ENCODE data around the gene EPHA3. TPM values are rescaled to one million over a fixed set of nuclear protein-coding genes. Genes with fewer than 3 reads are reported as not detected.

EPHA3 gene
- total RNA-seq, 2 donors from 2014 or later = 0.15 to 0.18 TPM

DNA sequence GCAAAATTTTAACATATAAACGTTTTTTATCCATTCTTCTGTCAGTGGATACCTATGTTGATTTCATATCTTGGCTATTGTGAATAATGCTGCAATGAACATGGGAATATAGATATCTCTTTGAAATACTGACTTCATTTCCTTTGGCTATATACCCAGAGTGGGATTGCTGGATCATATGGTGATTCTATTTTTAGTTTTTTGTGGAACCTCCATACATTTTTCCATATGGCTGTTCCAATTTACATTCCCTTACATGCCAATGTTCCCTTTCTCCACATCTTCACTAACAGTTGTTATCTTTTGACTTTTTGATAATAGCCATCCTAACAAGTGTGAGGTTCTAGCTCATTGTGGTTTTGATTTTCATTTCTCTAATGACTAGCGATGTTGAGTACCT, 344.6 kb downstream of the EPHA3 start:
- WGBS, 2 experiments (ENCODE audit: insufficient coverage in 1 of 2, insufficient read length in 1 of 2) = 93 to 100% methylated on average over 1 to 2 of the region's 2 CpGs
- no peak overlapping the region for H3K27ac Mint-ChIP-seq
- DNase-seq = no peak
- no peak overlapping the region for H3K4me3 Mint-ChIP-seq
- no peaks in the 10 kb centered on the region for H3K27me3 Mint-ChIP-seq (ENCODE audit: insufficient read depth)
- H3K4me1 Mint-ChIP-seq = no peaks in the 10 kb centered on the region
- H3K36me3 ChIP-seq (ENCODE audit: control insufficient read depth, insufficient read depth, low read length) = no peaks in the 10 kb centered on the region
- H3K27ac ChIP-seq (ENCODE audit: low read depth, low read length) = no peak overlapping the region
- no peaks in the 10 kb centered on the region for H3K4me1 ChIP-seq (ENCODE audit: control insufficient read depth, insufficient read depth, low read length)
- no peaks in the 10 kb centered on the region for H3K27me3 ChIP-seq (ENCODE audit: control insufficient read depth, insufficient read depth, low read length, poor library complexity, severe bottlenecking)
- no peaks in the 10 kb centered on the region for H3K9me3 ChIP-seq (ENCODE audit: control insufficient read depth, low read length)
- H3K36me3 Mint-ChIP-seq (ENCODE audit: low read depth) = no peaks in the 10 kb centered on the region
- H3K9ac ChIP-seq (ENCODE audit: extremely low read depth, low read length, poor library complexity, severe bottlenecking) = no peak overlapping the region
- H3K4me3 ChIP-seq (ENCODE audit: low read length) = no peak overlapping the region
- TF ChIP-seq CTCF (conservative IDR thresholded peaks at IDR 0.05) = no peak
- peaks cover 13% of the 10 kb centered on the region for H3K9me3 Mint-ChIP-seq

DNA sequence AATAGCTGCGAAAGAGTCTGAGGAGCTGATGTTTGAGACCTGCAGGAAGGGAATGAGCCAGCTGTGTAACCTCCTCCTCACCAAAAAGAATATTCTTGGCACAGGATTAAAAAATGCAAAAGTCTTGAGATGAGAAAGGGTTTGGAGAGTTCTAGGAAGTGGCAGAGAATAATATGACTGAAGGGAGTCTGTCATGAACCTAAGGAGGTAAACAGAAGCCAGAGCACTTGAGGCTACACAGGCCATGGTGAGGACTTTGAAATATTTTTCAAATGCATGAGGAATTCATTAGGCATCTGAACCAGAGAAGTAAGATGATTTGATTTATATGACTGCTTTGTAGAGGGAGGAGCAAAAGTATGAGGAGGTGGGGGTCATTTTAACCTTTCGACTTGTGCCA, 347.8 kb downstream of the EPHA3 start:
- no peaks in the 10 kb centered on the region for H3K27me3 ChIP-seq (ENCODE audit: control insufficient read depth, insufficient read depth, low read length, poor library complexity, severe bottlenecking)
- DNase-seq = no peak
- no peak overlapping the region for H3K4me3 ChIP-seq (ENCODE audit: low read length)
- Mint-ChIP-seq H3K4me3 (no peak overlapping the region), H3K27me3 (ENCODE audit: insufficient read depth) (no peaks in the 10 kb centered on the region), H3K27ac (no peak overlapping the region), H3K4me1 (no peaks in the 10 kb centered on the region), H3K9me3 (peaks cover 23% of the 10 kb centered on the region), H3K36me3 (ENCODE audit: low read depth) (no peaks in the 10 kb centered on the region)
- WGBS, 2 experiments (ENCODE audit: insufficient coverage in 1 of 2, insufficient read length in 1 of 2) = 100% methylated on average over 1 to 2 of the region's 2 CpGs
- H3K36me3 ChIP-seq (ENCODE audit: control insufficient read depth, insufficient read depth, low read length) = no peaks in the 10 kb centered on the region
- H3K27ac ChIP-seq (ENCODE audit: low read depth, low read length) = no peak overlapping the region
- H3K9me3 ChIP-seq (ENCODE audit: control insufficient read depth, low read length) = no peaks in the 10 kb centered on the region
- TF ChIP-seq CTCF (conservative IDR thresholded peaks at IDR 0.05) = no peak
- H3K9ac ChIP-seq (ENCODE audit: extremely low read depth, low read length, poor library complexity, severe bottlenecking) = no peak overlapping the region
- no peaks in the 10 kb centered on the region for H3K4me1 ChIP-seq (ENCODE audit: control insufficient read depth, insufficient read depth, low read length)

DNA sequence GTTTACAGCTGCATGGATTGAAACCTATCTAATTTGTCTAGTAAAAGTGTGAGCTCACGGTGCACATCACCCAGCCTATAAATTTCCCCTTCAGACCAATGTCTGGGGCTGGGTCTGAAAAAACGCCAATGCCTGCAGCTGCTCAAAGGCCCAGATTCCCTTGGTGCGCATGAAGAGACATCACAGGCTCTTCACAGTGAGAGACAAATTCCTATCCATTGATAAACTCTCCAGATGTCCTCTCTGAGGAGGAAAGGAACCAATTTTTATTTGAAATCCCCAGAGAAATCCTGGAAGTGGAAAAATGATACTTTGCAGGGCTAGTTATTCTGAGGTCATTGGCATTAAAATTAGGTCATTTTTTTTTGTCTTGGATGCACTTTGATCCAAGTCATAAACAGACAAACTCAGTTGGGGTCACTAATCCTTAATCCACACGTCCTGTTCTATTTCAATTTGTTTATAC, 360.5 kb downstream of the EPHA3 start:
- H3K27ac Mint-ChIP-seq = no peak overlapping the region
- no peak overlapping the region for H3K4me3 Mint-ChIP-seq
- H3K27me3 Mint-ChIP-seq (ENCODE audit: insufficient read depth) = no peaks in the 10 kb centered on the region
- peaks cover 2% of the 10 kb centered on the region for H3K9me3 Mint-ChIP-seq
- 57 to 65% methylated on average over 3 to 4 of the region's 4 CpGs for WGBS, 2 experiments (ENCODE audit: insufficient coverage in 1 of 2, insufficient read length in 1 of 2)
- TF ChIP-seq CTCF (conservative IDR thresholded peaks at IDR 0.05) = no peak
- H3K4me1 ChIP-seq (ENCODE audit: control insufficient read depth, insufficient read depth, low read length) = no peaks in the 10 kb centered on the region
- H3K9me3 ChIP-seq (ENCODE audit: control insufficient read depth, low read length) = no peaks in the 10 kb centered on the region
- no peak overlapping the region for H3K9ac ChIP-seq (ENCODE audit: extremely low read depth, low read length, poor library complexity, severe bottlenecking)
- H3K4me1 Mint-ChIP-seq = peaks cover 6% of the 10 kb centered on the region
- no peaks in the 10 kb centered on the region for H3K36me3 ChIP-seq (ENCODE audit: control insufficient read depth, insufficient read depth, low read length)
- H3K27me3 ChIP-seq (ENCODE audit: control insufficient read depth, insufficient read depth, low read length, poor library complexity, severe bottlenecking) = no peaks in the 10 kb centered on the region
- no peak for DNase-seq
- H3K27ac ChIP-seq (ENCODE audit: low read depth, low read length) = no peak overlapping the region
- no peak overlapping the region for H3K4me3 ChIP-seq (ENCODE audit: low read length)
- no peaks in the 10 kb centered on the region for H3K36me3 Mint-ChIP-seq (ENCODE audit: low read depth)
